ENCODE measurements around the gene ST3GAL4. TPM values are rescaled to one million over a fixed set of nuclear protein-coding genes. Genes with fewer than 3 reads are reported as not detected.

The ST3GAL4 gene
- total and polyA plus RNA-seq, 9 of the 15 experiments (the other 6 are each of a cell fraction or from before 2014, with no cell fraction given): 0.27 to 22.9 (median 10.5) TPM

- intact Hi-C loops (cut with micrococcal nuclease): no loop called here
- in situ Hi-C loops (cut with MboI): loop anchor here (25.0 kb wide), 1 partner anchor 88 kb away; the partner anchor contains the start of gene DCPS
- ChIA-PET POLR2A (no interaction called here), CTCF (ENCODE audit: low intra/inter-chr PET ratio) (no interaction called here)
- Histone ChIP-seq H3K27me3 (ENCODE audit: control insufficient read depth in 2 of 2, insufficient read depth in 2 of 2, low read length in 2 of 2) (no peaks in the 10 kb centered on the region), H3K79me2 (ENCODE audit: control insufficient read depth, insufficient read depth, low read length) (no peaks in the 10 kb centered on the region), H3K9me1 (ENCODE audit: control insufficient read depth, insufficient read depth, low read length) (no peaks in the 10 kb centered on the region), H3K27ac (ENCODE audit: extremely low read depth, low read depth, low read length) (no peak overlapping the region), H4K20me1 (replicated peaks; ENCODE audit: control insufficient read depth, insufficient read depth, low read length) (peaks cover 14% of the 10 kb centered on the region; the same call in 1 of the 2 replicates), H3K4me3 (no peak overlapping the region), H3K4me1 (replicated peaks in 1 of 2; ENCODE audit: control insufficient read depth in 2 of 2, insufficient read depth in 2 of 2, low read length in 2 of 2) (no peaks in the 10 kb centered on the region), H3K9ac (ENCODE audit: insufficient read depth in 1 of 2, low read depth in 2 of 2, low read length in 2 of 2) (no peak overlapping the region), H3K4me2 (ENCODE audit: insufficient read depth, low read length) (no peak overlapping the region), H3K9me3 (replicated peaks; ENCODE audit: control insufficient read depth, insufficient read depth, low read depth, low read length) (no peaks in the 10 kb centered on the region), H2AFZ (ENCODE audit: low read depth, low read length) (no peak overlapping the region), H3K36me3 (ENCODE audit: control insufficient read depth, insufficient read depth, low read length) (no peaks in the 10 kb centered on the region)
- DNase-seq (ENCODE audit: extremely low read depth in 1 of 4, low spot score in 3 of 4): no peak
- FAIRE-seq: no peak
- no peak for TF ChIP-seq ZNF583 (CRISPR knock-in tag; IDR thresholded peaks at IDR 0.05)
- TF ChIP-seq, protein P1, sequence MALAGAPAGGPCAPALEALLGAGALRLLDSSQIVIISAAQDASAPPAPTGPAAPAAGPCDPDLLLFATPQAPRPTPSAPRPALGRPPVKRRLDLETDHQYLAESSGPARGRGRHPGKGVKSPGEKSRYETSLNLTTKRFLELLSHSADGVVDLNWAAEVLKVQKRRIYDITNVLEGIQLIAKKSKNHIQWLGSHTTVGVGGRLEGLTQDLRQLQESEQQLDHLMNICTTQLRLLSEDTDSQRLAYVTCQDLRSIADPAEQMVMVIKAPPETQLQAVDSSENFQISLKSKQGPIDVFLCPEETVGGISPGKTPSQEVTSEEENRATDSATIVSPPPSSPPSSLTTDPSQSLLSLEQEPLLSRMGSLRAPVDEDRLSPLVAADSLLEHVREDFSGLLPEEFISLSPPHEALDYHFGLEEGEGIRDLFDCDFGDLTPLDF (CRISPR knock-in tag; IDR thresholded peaks at IDR 0.05): no peak
- TF ChIP-seq, protein P2, sequence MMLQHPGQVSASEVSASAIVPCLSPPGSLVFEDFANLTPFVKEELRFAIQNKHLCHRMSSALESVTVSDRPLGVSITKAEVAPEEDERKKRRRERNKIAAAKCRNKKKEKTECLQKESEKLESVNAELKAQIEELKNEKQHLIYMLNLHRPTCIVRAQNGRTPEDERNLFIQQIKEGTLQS (IDR thresholded peaks at IDR 0.05): no peak
- TF ChIP-seq, protein P2 (CRISPR knock-in tag; conservative IDR thresholded peaks at IDR 0.05): no peak
- TF ChIP-seq ATF1 (CRISPR knock-in tag; IDR thresholded peaks at IDR 0.05): no peak
- TF ChIP-seq ATF1 (tag; IDR thresholded peaks at IDR 0.05): no peak
- TF ChIP-seq, protein P3, sequence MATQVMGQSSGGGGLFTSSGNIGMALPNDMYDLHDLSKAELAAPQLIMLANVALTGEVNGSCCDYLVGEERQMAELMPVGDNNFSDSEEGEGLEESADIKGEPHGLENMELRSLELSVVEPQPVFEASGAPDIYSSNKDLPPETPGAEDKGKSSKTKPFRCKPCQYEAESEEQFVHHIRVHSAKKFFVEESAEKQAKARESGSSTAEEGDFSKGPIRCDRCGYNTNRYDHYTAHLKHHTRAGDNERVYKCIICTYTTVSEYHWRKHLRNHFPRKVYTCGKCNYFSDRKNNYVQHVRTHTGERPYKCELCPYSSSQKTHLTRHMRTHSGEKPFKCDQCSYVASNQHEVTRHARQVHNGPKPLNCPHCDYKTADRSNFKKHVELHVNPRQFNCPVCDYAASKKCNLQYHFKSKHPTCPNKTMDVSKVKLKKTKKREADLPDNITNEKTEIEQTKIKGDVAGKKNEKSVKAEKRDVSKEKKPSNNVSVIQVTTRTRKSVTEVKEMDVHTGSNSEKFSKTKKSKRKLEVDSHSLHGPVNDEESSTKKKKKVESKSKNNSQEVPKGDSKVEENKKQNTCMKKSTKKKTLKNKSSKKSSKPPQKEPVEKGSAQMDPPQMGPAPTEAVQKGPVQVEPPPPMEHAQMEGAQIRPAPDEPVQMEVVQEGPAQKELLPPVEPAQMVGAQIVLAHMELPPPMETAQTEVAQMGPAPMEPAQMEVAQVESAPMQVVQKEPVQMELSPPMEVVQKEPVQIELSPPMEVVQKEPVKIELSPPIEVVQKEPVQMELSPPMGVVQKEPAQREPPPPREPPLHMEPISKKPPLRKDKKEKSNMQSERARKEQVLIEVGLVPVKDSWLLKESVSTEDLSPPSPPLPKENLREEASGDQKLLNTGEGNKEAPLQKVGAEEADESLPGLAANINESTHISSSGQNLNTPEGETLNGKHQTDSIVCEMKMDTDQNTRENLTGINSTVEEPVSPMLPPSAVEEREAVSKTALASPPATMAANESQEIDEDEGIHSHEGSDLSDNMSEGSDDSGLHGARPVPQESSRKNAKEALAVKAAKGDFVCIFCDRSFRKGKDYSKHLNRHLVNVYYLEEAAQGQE (IDR thresholded peaks at IDR 0.05; ENCODE audit: borderline replicate concordance): no peak
- TF ChIP-seq, protein P3 (CRISPR knock-in tag; IDR thresholded peaks at IDR 0.05; ENCODE audit: low read depth): no peak
- TF ChIP-seq RAD21 (CRISPR knock-in tag; conservative IDR thresholded peaks at IDR 0.05 in 1 of 2, IDR thresholded peaks at IDR 0.05 in 1 of 2): no peak
- no TSS peak for BruUV-seq (replicated peaks)
- ATAC-seq: no peak
Observed at GRCh38 chr11:126400019-126400418, 44.5 kb downstream of the ST3GAL4 start.

Measured in K562 (cell line).